ENCODE results near the gene GP5. TPM values are rescaled to one million over a fixed set of nuclear protein-coding genes. Genes with fewer than 3 reads are reported as not detected.
A peak's percentile ranks its signal among the peaks of the same experiment; 100 is the strongest.

GP5 gene
- total RNA-seq, 1 experiment from 2014 or later = 0.15 TPM

- Histone ChIP-seq H3K27me3 (ENCODE audit: insufficient read depth, low read length) (no peaks in the 10 kb centered on the region), H2AFZ (ENCODE audit: low read depth, low read length, poor library complexity, severe bottlenecking) (no peak overlapping the region), H3K4me3 (replicated peaks in 1 of 2; ENCODE audit: low read depth in 1 of 2, low read length in 2 of 2) (no peak overlapping the region), H3K79me2 (ENCODE audit: insufficient read depth, low read length) (no peaks in the 10 kb centered on the region), H3K4me2 (ENCODE audit: low read length) (no peak overlapping the region), H3K36me3 (ENCODE audit: control insufficient read depth in 1 of 2, insufficient read depth in 2 of 2, low read length in 2 of 2) (0 out of 4 replicates have a peak, but pooled peaks cover 0 to 4% of the 10 kb centered on the region in 2 experiments), H3K27ac (ENCODE audit: low read depth, low read length) (no peak overlapping the region), H3K9ac (ENCODE audit: low read length) (no peak overlapping the region), H3K9me3 (ENCODE audit: control insufficient read depth in 1 of 2, insufficient read depth in 1 of 2, low read depth in 1 of 2, low read length in 2 of 2) (no peaks in the 10 kb centered on the region), H3K4me1 (ENCODE audit: control insufficient read depth in 1 of 2, insufficient read depth in 2 of 2, low read length in 2 of 2) (no peaks in the 10 kb centered on the region; a peak in 1 of 4 replicates), H4K20me1 (ENCODE audit: insufficient read depth) (no peaks in the 10 kb centered on the region), H3K9me2 (ENCODE audit: insufficient read depth) (no peaks in the 10 kb centered on the region)
- TF ChIP-seq CEBPB (IDR thresholded peaks at IDR 0.05; ENCODE audit: low read depth) = no peak
- no peak for TF ChIP-seq ZBTB33 (IDR thresholded peaks at IDR 0.05; ENCODE audit: extremely low read depth, insufficient replicate concordance, low read length)
- no peak for TF ChIP-seq ZFX (IDR thresholded peaks at IDR 0.05)
- intact Hi-C loops (cut with micrococcal nuclease) = loop anchor here (10.0 kb wide), 1 partner anchor 737 kb away; no protein-coding TSS in a partner anchor
- BruUV-seq (replicated peaks) = no TSS peak
- ChIA-PET POLR2A (no interaction called here), RAD21 (ENCODE audit: low non-redundant PET in 1 of 2, low total read pairs in 2 of 2, uncharacterized antibody in 2 of 2, unreplicated experiment in 2 of 2) (no interaction called here), CTCF (no interaction called here)
- DNase-seq (ENCODE audit: low read depth, low spot score) (no peak), ATAC-seq (0 out of 2 replicates have a peak, but pooled peaks have one; percentile 14)
Observed at GRCh38 chr3:194401346-194401745, 2.3 kb upstream of the GP5 start.

GRCh38 chr3:194399874-194400411, 877 bp upstream of the GP5 start:
- RAD21 ChIA-PET (ENCODE audit: low non-redundant PET in 1 of 2, low total read pairs in 2 of 2, uncharacterized antibody in 2 of 2, unreplicated experiment in 2 of 2) = no interaction called here
- no peaks in the 10 kb centered on the region; a peak in 1 of 4 replicates for H3K4me1 ChIP-seq (ENCODE audit: control insufficient read depth in 1 of 2, insufficient read depth in 2 of 2, low read length in 2 of 2)
- no peaks in the 10 kb centered on the region for H3K9me3 ChIP-seq (ENCODE audit: control insufficient read depth in 1 of 2, insufficient read depth in 1 of 2, low read depth in 1 of 2, low read length in 2 of 2)
- H4K20me1 ChIP-seq (ENCODE audit: insufficient read depth) = no peaks in the 10 kb centered on the region
- no peak overlapping the region for H3K4me3 ChIP-seq (replicated peaks in 1 of 2; ENCODE audit: low read depth in 1 of 2, low read length in 2 of 2)
- TF ChIP-seq ZFX (IDR thresholded peaks at IDR 0.05) (no peak), POLR2AphosphoS5 (IDR thresholded peaks at IDR 0.05; ENCODE audit: low read depth, low read length) (no peak)
- DNase-seq (ENCODE audit: low read depth, low spot score) = no peak
- H3K79me2 ChIP-seq (ENCODE audit: insufficient read depth, low read length) = no peaks in the 10 kb centered on the region
- H3K4me2 ChIP-seq (ENCODE audit: low read length) = no peak overlapping the region
- H3K27me3 ChIP-seq (ENCODE audit: insufficient read depth, low read length) = no peaks in the 10 kb centered on the region
- BruUV-seq (replicated peaks) = no TSS peak
- no peak overlapping the region for H3K27ac ChIP-seq (ENCODE audit: low read depth, low read length)
- no peaks in the 10 kb centered on the region for H3K9me2 ChIP-seq (ENCODE audit: insufficient read depth)
- POLR2A ChIA-PET = no interaction called here
- H2AFZ ChIP-seq (ENCODE audit: low read depth, low read length, poor library complexity, severe bottlenecking) = no peak overlapping the region
- CTCF ChIA-PET = no interaction called here
- no peak overlapping the region for H3K9ac ChIP-seq (ENCODE audit: low read length)
- H3K36me3 ChIP-seq (ENCODE audit: control insufficient read depth in 1 of 2, insufficient read depth in 2 of 2, low read length in 2 of 2) = 0 out of 4 replicates have a peak, but pooled peaks cover 0 to 4% of the 10 kb centered on the region in 2 experiments
- no peak for ATAC-seq
- intact Hi-C loops (cut with micrococcal nuclease) = loop anchor here (10.0 kb wide), 1 partner anchor 735 kb away; no protein-coding TSS in a partner anchor
